B cell (primary cell): ENCODE measurements around the gene CHD8. TPM values are rescaled to one million over a fixed set of nuclear protein-coding genes. Genes with fewer than 3 reads are reported as not detected.

Source experiments
- polyA plus RNA-seq: library from polyadenylated mRNA; depleted of rRNA; stranded (reverse); fragments of >200 nt; gene quantifications from 2 replicates; pipeline ENCODE4 v1.2.3, GENCODE V29; 2012
- small RNA-seq: library from RNA; depleted of rRNA; stranded (forward); fragments of <200 nt; gene quantifications from one replicate; pipeline ENCODE3, GENCODE V24; 2012; ENCODE audit warnings: low replicate concordance, low read depth; ENCODE audit not compliant: insufficient read length
- total RNA-seq, 2 donors: library from RNA; stranded (reverse); fragments of 120-200 nt in 1 of 2; gene quantifications; 1 replicate in 1 of 2; 2 replicates in 1 of 2; pipeline versions ENCODE4 v1.2.3 to v1.2.4, GENCODE V29; 2013 to 2022

CHD8 gene
- total and polyA plus RNA-seq, 2 donors (not counting 1 experiment from before 2014, with no cell fraction given) = 43.5 to 155 TPM

Small RNA genes lying within 50 kb of the gene (small RNA-seq; reads per million reads assigned to genes)
- not detected for gene RN7SL650P
- 115 reads per million, percentile 95 among the genes with 10 or more reads in this experiment for gene SNORD8
- 396 reads per million, percentile 97 among the genes with 10 or more reads in this experiment for gene SNORD9

Other genes with a start within 250 kb of the CHD8 start
- 496 and 497 TPM in 2 replicates for gene HNRNPC, start 186.7 kb downstream of the CHD8 start, total RNA-seq
- 358 and 518 TPM in 2 replicates for gene HNRNPC, start 186.7 kb downstream of the CHD8 start, polyA plus RNA-seq
- 0.86 and 0.87 TPM in 2 replicates for gene RPGRIP1, start 176.0 kb downstream of the CHD8 start, total RNA-seq
- gene RPGRIP1, start 176.0 kb downstream of the CHD8 start, polyA plus RNA-seq = 0.22 and 0.39 TPM in 2 replicates
- 78.3 and 84.4 TPM in 2 replicates for gene SUPT16H, start 72.1 kb downstream of the CHD8 start, total RNA-seq
- 28.3 and 33.3 TPM in 2 replicates for gene SUPT16H, start 72.1 kb downstream of the CHD8 start, polyA plus RNA-seq
- gene RAB2B, start 20.8 kb upstream of the CHD8 start, total RNA-seq = 46.5 and 46.8 TPM in 2 replicates
- 13.3 and 16.1 TPM in 2 replicates for gene RAB2B, start 20.8 kb upstream of the CHD8 start, polyA plus RNA-seq
- gene TOX4, start 21.1 kb upstream of the CHD8 start, total RNA-seq = 74.1 and 83.2 TPM in 2 replicates
- gene TOX4, start 21.1 kb upstream of the CHD8 start, polyA plus RNA-seq = 20.1 and 33.6 TPM in 2 replicates
- 118 and 124 TPM in 2 replicates for gene METTL3, start 55.2 kb upstream of the CHD8 start, total RNA-seq
- gene METTL3, start 55.2 kb upstream of the CHD8 start, polyA plus RNA-seq = 161 and 237 TPM in 2 replicates
- gene SALL2, start 70.2 kb upstream of the CHD8 start, total RNA-seq = 1.3 and 2.5 TPM in 2 replicates
- 0.20 and 0.39 TPM in 2 replicates for gene SALL2, start 70.2 kb upstream of the CHD8 start, polyA plus RNA-seq
- not detected in 2 replicates for gene OR10G3, start 124.0 kb upstream of the CHD8 start, total RNA-seq
- gene OR10G3, start 124.0 kb upstream of the CHD8 start, polyA plus RNA-seq = not detected in 2 replicates
- not detected in 2 replicates for gene OR10G2, start 178.8 kb upstream of the CHD8 start, total RNA-seq
- gene OR10G2, start 178.8 kb upstream of the CHD8 start, polyA plus RNA-seq = not detected in 2 replicates
- gene OR4E2, start 197.7 kb upstream of the CHD8 start, total RNA-seq = not detected in 2 replicates
- gene OR4E2, start 197.7 kb upstream of the CHD8 start, polyA plus RNA-seq = not detected in 2 replicates
- not detected in 2 replicates for gene OR4E1, start 217.7 kb upstream of the CHD8 start, total RNA-seq
- gene OR4E1, start 217.7 kb upstream of the CHD8 start, polyA plus RNA-seq = not detected in 2 replicates